Subcutaneous abdominal adipose tissue (tissue), 5 donors: Measurements from ENCODE around the gene C1orf174.

Experiments
- H3K27ac ChIP-seq: one replicate; pipeline ENCODE4 v1.7.0; 2013; ENCODE audit warnings: low read depth, mild to moderate bottlenecking, inconsistent platforms, low read length, moderate library complexity
- H3K27me3 ChIP-seq, 5 donors: one replicate each; pipeline ENCODE4 v1.7.0; 2013; ENCODE audit warnings: low read length in 5 of 5, inconsistent platforms in 1 of 5; ENCODE audit not compliant: control insufficient read depth in 5 of 5, insufficient read depth in 4 of 5
- H3K36me3 ChIP-seq, 5 donors: one replicate each; pipeline ENCODE4 v1.7.0; 2013; ENCODE audit warnings: low read length in 5 of 5; ENCODE audit not compliant: control insufficient read depth in 5 of 5, insufficient read depth in 5 of 5
- H3K4me1 ChIP-seq, 5 donors: one replicate each; pipeline ENCODE4 v1.7.0; 2013; ENCODE audit warnings: low read length in 5 of 5, mild to moderate bottlenecking in 3 of 5, moderate library complexity in 1 of 5; ENCODE audit not compliant: control insufficient read depth in 5 of 5, insufficient read depth in 5 of 5
- H3K4me3 ChIP-seq, 5 donors: one replicate each; pipeline ENCODE4 v1.7.0; 2013; ENCODE audit warnings: low read length in 5 of 5, low read depth in 1 of 5
- H3K9ac ChIP-seq, 5 donors: one replicate each; pipeline ENCODE4 v1.7.0; 2013; ENCODE audit warnings: low read length in 5 of 5, mild to moderate bottlenecking in 4 of 5, moderate library complexity in 3 of 5
- H3K9me3 ChIP-seq, 5 donors: one replicate each; pipeline ENCODE4 v1.7.0; 2013; ENCODE audit warnings: low read length in 5 of 5; ENCODE audit not compliant: control insufficient read depth in 5 of 5
- donor health status: healthy.
- donor health status: healthy.
- donor health status: healthy.
- donor health status: healthy.
- donor health status: healthy.

Gene C1orf174

DNA sequence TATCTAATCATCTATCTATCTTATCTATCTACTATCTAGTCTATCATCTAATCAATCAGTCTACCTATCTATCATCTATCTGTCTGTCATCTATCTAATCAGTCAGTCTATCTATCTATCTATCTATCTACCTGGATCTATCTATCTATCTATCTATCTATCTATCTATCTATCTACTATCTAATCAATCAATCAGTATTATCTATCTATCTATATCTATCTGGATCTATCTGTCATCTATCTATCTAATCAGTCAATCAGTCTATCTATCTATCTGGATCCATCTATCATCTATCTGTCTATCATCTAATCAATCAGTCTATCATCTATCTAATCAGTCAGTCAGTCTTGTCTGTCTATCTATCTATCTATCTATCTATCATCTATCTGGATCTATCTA, 26.9 kb upstream of the C1orf174 start:
- Histone ChIP-seq H3K4me3 (no peak overlapping the region), H3K4me1 (no peaks in the 10 kb centered on the region), H3K27me3 (peaks cover 19 to 48% (median 33%) of the 10 kb centered on the region in 5 donors), H3K9me3 (peaks cover 0 to 3% (median 0%) of the 10 kb centered on the region in 5 donors), H3K36me3 (no peaks in the 10 kb centered on the region), H3K9ac (no peak overlapping the region), H3K27ac (no peak overlapping the region)

DNA sequence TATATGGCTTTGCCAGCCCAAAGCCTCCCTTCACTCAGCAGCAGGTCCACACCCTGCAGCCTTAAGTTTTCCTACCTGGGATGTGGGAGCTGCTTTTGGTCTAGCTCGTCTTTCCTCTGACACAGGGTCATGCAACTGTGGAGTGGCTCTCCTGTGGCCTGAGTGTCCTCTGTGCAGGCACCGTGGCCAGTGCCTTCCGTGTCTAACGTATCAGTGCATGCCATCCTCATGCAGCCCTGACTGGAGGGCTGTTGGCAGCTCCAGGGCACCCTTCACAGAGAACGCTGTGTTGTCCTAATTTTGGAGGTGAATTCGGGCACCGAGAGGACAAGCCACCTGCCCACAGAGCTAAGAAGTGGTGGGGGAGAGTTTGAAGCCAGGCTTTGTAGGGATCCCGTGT, 25.7 kb upstream of the C1orf174 start:
- peaks cover 9 to 37% (median 32%) of the 10 kb centered on the region in 5 donors for H3K27me3 ChIP-seq
- no peaks in the 10 kb centered on the region for H3K36me3 ChIP-seq
- H3K4me3 ChIP-seq = no peak overlapping the region
- no peak overlapping the region for H3K9ac ChIP-seq
- H3K9me3 ChIP-seq = peaks cover 0 to 3% (median 0%) of the 10 kb centered on the region in 5 donors
- no peaks in the 10 kb centered on the region for H3K4me1 ChIP-seq
- no peak overlapping the region for H3K27ac ChIP-seq

DNA sequence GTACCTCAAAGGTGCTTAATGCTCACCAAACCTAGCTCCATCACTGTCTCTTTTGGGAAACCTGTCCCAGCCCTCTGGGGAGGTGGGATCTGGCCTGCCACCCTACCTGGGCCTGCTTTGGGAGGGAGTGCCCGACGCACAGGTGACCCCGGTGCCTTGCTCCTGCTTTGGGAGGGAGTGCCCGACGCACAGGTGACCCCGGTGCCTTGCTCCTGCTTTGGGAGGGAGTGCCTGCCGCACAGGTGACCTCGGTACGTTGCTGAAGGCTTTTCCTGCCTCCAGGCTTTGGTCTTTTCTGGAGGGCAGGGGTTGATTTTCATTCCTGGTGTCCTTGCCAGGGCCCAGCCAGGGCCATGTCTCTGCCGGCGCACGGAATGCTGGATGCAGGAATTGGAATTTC, 25.2 kb upstream of the C1orf174 start:
- Histone ChIP-seq H3K27ac (no peak overlapping the region), H3K9me3 (peaks cover 0 to 3% (median 0%) of the 10 kb centered on the region in 5 donors), H3K4me1 (no peaks in the 10 kb centered on the region), H3K36me3 (no peaks in the 10 kb centered on the region), H3K9ac (no peak overlapping the region), H3K4me3 (no peak overlapping the region), H3K27me3 (peaks cover 8 to 37% (median 32%) of the 10 kb centered on the region in 5 donors)

DNA sequence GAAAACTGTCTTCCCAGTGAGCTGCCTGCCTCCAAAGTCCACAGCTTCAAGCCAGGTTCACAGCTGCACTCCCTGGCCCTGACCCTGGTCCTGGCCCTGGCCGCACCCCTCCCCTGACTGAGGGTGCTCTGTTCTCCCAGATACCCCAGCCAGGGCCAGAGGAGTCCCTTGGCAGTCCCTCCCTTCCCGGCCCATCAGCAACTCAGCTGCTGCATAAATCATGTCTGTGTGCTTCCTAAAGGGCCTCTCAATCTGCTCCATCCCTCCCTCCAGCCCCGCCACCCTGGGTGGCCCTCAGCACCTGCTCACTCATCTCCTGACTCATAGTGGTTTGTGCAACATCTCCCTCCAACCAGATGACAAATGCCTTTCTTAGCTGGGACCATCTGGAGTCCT, 24.8 kb upstream of the C1orf174 start:
- Histone ChIP-seq H3K9me3 (peaks cover 0 to 3% (median 0%) of the 10 kb centered on the region in 5 donors), H3K4me3 (no peak overlapping the region), H3K27me3 (peaks cover 8 to 37% (median 32%) of the 10 kb centered on the region in 5 donors), H3K9ac (no peak overlapping the region), H3K4me1 (no peaks in the 10 kb centered on the region), H3K36me3 (no peaks in the 10 kb centered on the region), H3K27ac (no peak overlapping the region)

DNA sequence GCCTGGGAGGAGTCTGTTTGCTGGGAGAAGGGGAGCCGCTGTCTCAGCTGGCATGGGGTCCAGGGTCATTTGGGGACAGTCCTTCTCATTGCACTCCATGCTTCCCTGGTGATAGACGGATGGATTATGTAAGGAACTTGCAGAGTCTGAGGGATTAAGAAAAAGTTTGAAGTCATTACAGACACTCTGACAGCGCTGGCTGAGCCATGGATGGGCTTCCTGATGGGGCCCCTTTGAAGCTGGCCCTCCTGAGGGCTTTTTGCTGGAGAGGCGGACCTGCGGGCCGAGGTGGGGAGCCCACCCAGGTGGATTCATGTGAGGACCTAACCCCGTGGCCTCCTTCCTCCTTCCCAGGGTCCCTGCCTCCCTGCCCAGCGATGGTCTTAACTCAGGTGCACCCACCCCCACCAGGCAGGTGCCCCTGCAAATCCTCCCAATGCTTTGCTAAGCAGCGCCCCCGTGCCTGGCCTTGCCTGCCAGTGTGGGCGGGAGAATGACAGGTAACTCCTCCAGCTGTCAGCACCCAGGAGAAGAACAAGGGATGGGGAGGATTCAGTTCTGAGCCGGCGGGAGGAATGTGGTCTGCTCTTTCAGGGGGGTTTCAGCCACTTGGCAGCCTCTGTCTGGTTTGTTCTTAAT, 24.2 kb upstream of the C1orf174 start:
- H3K36me3 ChIP-seq = no peaks in the 10 kb centered on the region
- H3K27ac ChIP-seq = no peak overlapping the region
- peaks cover 0 to 3% (median 0%) of the 10 kb centered on the region in 5 donors for H3K9me3 ChIP-seq
- peaks cover 13 to 42% (median 35%) of the 10 kb centered on the region in 5 donors for H3K27me3 ChIP-seq
- no peaks in the 10 kb centered on the region for H3K4me1 ChIP-seq
- no peak overlapping the region for H3K4me3 ChIP-seq
- H3K9ac ChIP-seq = no peak overlapping the region

DNA sequence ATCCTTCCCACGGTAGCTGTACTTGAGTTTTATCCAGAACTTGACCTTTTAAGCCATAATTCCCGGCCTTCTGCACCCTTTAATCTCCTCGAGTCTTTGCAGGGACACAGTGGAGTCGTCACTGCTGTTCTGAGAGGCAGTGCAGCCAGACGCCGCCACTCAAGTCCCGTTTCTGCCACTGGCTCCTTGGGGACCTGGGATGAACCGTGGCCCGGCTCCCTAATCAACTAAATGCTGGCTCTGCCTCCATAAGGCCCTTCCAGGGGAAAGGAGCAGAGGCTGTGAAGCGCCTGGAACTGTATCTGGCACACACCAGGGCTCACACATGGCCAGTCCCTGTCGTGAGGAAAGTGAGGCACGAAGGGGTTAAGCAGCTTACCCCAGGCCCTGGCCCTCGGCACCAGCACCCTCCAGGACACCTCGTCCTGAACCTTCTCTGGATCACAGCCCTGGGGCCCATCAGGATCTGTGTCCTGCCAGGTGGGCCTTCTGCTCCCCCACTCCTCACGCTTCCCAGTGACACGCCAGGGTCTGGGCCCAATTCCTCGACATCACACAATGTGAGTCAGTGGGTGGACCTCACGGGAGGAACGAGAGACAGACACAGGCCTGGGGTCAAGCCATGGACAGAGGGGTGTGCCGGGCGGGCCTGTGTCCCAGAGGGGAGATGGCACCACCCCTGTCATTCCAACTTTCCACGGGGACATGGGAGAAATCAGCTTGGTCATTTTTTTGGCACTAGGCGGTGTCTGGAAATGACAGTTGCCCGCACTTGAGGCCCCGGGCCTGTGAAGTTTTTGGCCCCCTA, 23.5 kb upstream of the C1orf174 start:
- no peak overlapping the region for H3K9ac ChIP-seq

DNA sequence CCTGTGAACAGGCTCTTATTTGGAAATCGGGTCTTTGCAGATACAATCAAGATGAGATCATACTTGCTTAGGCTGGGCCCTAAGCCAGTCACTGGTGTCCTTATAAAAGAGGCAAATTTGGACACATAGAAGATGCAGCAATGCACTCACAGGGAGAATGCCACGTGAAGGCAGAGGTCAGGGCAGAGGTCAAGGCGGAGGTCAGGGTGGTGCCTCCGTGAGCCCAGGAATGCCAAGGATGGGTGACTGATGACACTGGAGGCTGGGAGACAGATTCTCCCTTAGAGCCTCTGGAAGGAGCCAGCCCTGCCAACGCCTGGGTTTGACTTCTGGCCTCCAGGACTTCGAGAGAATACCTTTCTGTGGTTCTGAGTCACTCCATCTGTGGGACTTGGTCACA, 22.8 kb upstream of the C1orf174 start:
- Histone ChIP-seq H3K9ac (no peak overlapping the region), H3K9me3 (peaks cover 0 to 2% (median 0%) of the 10 kb centered on the region in 5 donors), H3K36me3 (no peaks in the 10 kb centered on the region), H3K4me1 (no peaks in the 10 kb centered on the region), H3K27ac (no peak overlapping the region), H3K27me3 (peaks cover 18 to 52% (median 43%) of the 10 kb centered on the region in 5 donors), H3K4me3 (no peak overlapping the region)

More for the DNA sequence above, 23.5 kb upstream of the C1orf174 start:
- no peak overlapping the region for H3K27ac ChIP-seq
- H3K4me1 ChIP-seq = no peaks in the 10 kb centered on the region
- peaks cover 18 to 48% (median 42%) of the 10 kb centered on the region in 5 donors for H3K27me3 ChIP-seq
- H3K4me3 ChIP-seq = no peak overlapping the region
- peaks cover 0 to 3% (median 0%) of the 10 kb centered on the region in 5 donors for H3K9me3 ChIP-seq
- H3K36me3 ChIP-seq = no peaks in the 10 kb centered on the region

DNA sequence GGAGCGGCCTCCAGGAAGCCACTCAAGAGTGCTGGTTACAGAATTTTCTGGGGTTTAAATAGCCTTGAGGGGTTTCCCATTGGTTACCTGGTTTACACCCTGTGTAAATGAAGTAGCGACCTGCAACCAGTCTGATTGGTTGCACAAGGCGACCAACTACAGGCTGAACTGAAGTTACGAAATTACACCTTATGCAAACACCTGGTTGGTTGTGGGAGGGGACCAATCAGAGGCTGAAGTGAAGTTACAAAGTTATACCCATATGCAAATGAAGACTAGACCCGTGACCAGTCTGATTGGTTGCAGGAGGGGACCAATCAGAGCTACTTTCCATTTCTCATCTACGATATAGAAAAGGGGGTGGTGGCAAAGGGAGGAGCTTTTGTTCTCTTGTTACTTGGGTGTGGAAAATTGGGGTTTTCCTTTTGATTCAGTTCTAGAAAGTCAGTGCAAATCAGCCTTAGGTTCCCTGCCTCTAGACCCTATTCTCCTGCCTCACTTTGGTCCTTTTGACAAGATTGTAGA, 22.2 kb upstream of the C1orf174 start:
- no peaks in the 10 kb centered on the region for H3K36me3 ChIP-seq
- H3K9me3 ChIP-seq = no peaks in the 10 kb centered on the region
- H3K9ac ChIP-seq = no peak overlapping the region
- H3K27me3 ChIP-seq = peaks cover 18 to 54% (median 43%) of the 10 kb centered on the region in 5 donors
- H3K4me1 ChIP-seq = no peaks in the 10 kb centered on the region
- no peak overlapping the region for H3K4me3 ChIP-seq
- H3K27ac ChIP-seq = no peak overlapping the region

DNA sequence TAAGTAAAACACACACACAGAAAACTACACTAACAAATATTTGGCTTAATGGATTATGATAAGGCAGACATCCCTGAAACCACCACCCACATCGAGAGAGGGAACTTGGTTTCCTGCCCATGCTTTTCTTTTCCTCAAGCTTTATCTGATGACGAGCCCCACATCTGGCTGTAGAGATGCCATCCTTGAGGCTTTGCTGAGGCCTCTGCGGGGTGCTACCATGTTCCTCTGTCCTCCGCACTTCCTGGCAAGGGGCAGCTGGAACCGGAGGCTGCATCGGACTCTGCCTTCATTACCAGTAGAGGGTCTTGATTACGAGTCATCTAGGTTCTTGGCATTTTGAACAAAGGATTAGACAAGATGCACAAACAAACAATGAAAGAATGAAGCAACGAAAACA, 21.7 kb upstream of the C1orf174 start:
- no peaks in the 10 kb centered on the region for H3K4me1 ChIP-seq
- H3K9me3 ChIP-seq = no peaks in the 10 kb centered on the region
- no peak overlapping the region for H3K27ac ChIP-seq
- H3K9ac ChIP-seq = no peak overlapping the region
- no peak overlapping the region for H3K4me3 ChIP-seq
- H3K36me3 ChIP-seq = no peaks in the 10 kb centered on the region
- H3K27me3 ChIP-seq = peaks cover 18 to 54% (median 43%) of the 10 kb centered on the region in 5 donors

DNA sequence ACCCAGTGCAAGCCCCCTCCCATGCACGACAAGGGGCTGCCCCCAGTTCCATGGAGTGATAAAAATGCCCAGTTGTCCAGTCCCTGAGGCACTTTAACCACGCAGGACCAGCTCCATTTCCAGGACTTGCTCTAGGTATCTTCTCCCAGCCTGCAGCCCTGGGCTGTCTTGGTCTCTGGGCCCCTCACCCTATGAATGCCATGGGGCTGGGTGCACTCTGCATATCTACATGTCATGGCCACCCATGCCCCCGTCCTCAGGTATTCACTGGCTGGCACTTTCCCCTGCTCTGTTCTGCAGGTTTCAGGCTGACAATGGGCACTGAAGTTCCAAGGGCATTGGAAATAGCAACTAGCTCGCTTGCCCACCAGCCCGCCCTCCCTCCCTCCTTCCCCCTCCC, 19.6 kb upstream of the C1orf174 start:
- H3K27me3 ChIP-seq = peaks cover 12 to 50% (median 44%) of the 10 kb centered on the region in 5 donors
- no peak overlapping the region for H3K27ac ChIP-seq
- H3K9me3 ChIP-seq = no peaks in the 10 kb centered on the region
- H3K4me1 ChIP-seq = no peaks in the 10 kb centered on the region
- no peak overlapping the region for H3K4me3 ChIP-seq
- H3K36me3 ChIP-seq = no peaks in the 10 kb centered on the region
- H3K9ac ChIP-seq = no peak overlapping the region
